AG20443 (cell line): ENCODE results near the gene PRKCA.
"Not testable (repeated sequence)": the region's sequence is repeated elsewhere in the genome, so short reads cannot be mapped to it uniquely, and the experiment has no call there.

ENCODE experiments used
- DNase-seq: peaks from one replicate; pipeline ENCODE4 v3.0.0; 2012; ENCODE audit warnings: low spot score, mixed read lengths

The PRKCA gene

GRCh38 chr17:66301864-66302741 is at the start of gene PRKCA:
TSS of gene PRKCA (plus strand) at chr17:66302613.
- DNase-seq, result peak; percentile 96

GRCh38 chr17:66253458-66253857 is 49.0 kb upstream of the PRKCA start:
- not testable (repeated sequence) for DNase-seq

- peak; percentile 61 for DNase-seq
Measured at GRCh38 chr17:66255112-66255511, 47.3 kb upstream of the PRKCA start.

GRCh38 chr17:66255527-66255971 is 46.9 kb upstream of the PRKCA start:
- no peak for DNase-seq

GRCh38 chr17:66260275-66260674 is 42.1 kb upstream of the PRKCA start:
- no peak for DNase-seq

- no peak for DNase-seq
Measured at GRCh38 chr17:66260688-66261087, 41.7 kb upstream of the PRKCA start.

GRCh38 chr17:66262767-66263166 is 39.6 kb upstream of the PRKCA start:
- DNase-seq, result no peak

- no peak for DNase-seq
Measured at GRCh38 chr17:66264696-66265095, 37.7 kb upstream of the PRKCA start.

- DNase-seq, result peak; percentile 75
Measured at GRCh38 chr17:66268247-66268927, 34.0 kb upstream of the PRKCA start.

GRCh38 chr17:66270106-66270505 is 32.3 kb upstream of the PRKCA start:
- no peak for DNase-seq

GRCh38 chr17:66271512-66271911 is 30.9 kb upstream of the PRKCA start:
- DNase-seq, result no peak

GRCh38 chr17:66272811-66273585 is 29.4 kb upstream of the PRKCA start:
- peak; percentile 68 for DNase-seq

- no peak for DNase-seq
Measured at GRCh38 chr17:66273586-66273848, 28.9 kb upstream of the PRKCA start.

- peak; percentile 79 for DNase-seq
Measured at GRCh38 chr17:66275651-66276050, 26.8 kb upstream of the PRKCA start.

- DNase-seq, result no peak
Measured at GRCh38 chr17:66276328-66276937, 26.0 kb upstream of the PRKCA start.

GRCh38 chr17:66277191-66277590 is 25.2 kb upstream of the PRKCA start:
- DNase-seq, result no peak

GRCh38 chr17:66281661-66282369 is 20.6 kb upstream of the PRKCA start:
- no peak for DNase-seq

GRCh38 chr17:66283296-66283934 is 19.0 kb upstream of the PRKCA start:
- DNase-seq, result no peak

GRCh38 chr17:66283971-66284370 is 18.4 kb upstream of the PRKCA start:
- no peak for DNase-seq

- DNase-seq, result no peak
Measured at GRCh38 chr17:66285149-66285548, 17.3 kb upstream of the PRKCA start.

GRCh38 chr17:66287911-66288310 is 14.5 kb upstream of the PRKCA start:
- DNase-seq, result no peak
